GM21423 (cell line): ENCODE measurements around the gene RAD51.

Experiments used
- ATAC-seq: cut with Tn5 transposase; IDR thresholded peaks from one replicate; pipeline ENCODE4 v1.9.1; 2021; ENCODE audit warnings: mild to moderate bottlenecking, moderate library complexity; ENCODE audit not compliant: unreplicated experiment

The RAD51 gene

GRCh38 chr15:40721701-40722100 lies 26.7 kb downstream of the RAD51 start:
- ATAC-seq: no peak

GRCh38 chr15:40722354-40722753 lies 27.4 kb downstream of the RAD51 start:
- no peak for ATAC-seq

GRCh38 chr15:40722934-40723333 lies 28.0 kb downstream of the RAD51 start:
- ATAC-seq: no peak

GRCh38 chr15:40723919-40724318 lies 28.9 kb downstream of the RAD51 start:
- ATAC-seq: no peak

GRCh38 chr15:40731034-40731433 lies 36.1 kb downstream of the RAD51 start:
- no peak for ATAC-seq

GRCh38 chr15:40736575-40736974 lies 41.6 kb downstream of the RAD51 start:
- no peak for ATAC-seq

- no peak for ATAC-seq
These were observed 42.1 kb downstream of the RAD51 start for GRCh38 chr15:40737048-40737447.

- ATAC-seq: no peak
These were observed 44.1 kb downstream of the RAD51 start for GRCh38 chr15:40739047-40739446.

GRCh38 chr15:40739854-40740253 lies 44.9 kb downstream of the RAD51 start:
- no peak for ATAC-seq

- no peak for ATAC-seq
These were observed 48.5 kb downstream of the RAD51 start for GRCh38 chr15:40743485-40743901.

- no peak for ATAC-seq
These were observed 49.2 kb downstream of the RAD51 start for GRCh38 chr15:40743921-40744814.

- no peak for ATAC-seq
These were observed 49.8 kb downstream of the RAD51 start for GRCh38 chr15:40744815-40745152.

GRCh38 chr15:40746916-40747418 lies 52.0 kb downstream of the RAD51 start:
- no peak for ATAC-seq

GRCh38 chr15:40747685-40748631 lies 53.0 kb downstream of the RAD51 start:
- no peak for ATAC-seq

- no peak for ATAC-seq
These were observed 54.2 kb downstream of the RAD51 start for GRCh38 chr15:40749151-40749630.

GRCh38 chr15:40750885-40751284 lies 55.9 kb downstream of the RAD51 start:
- ATAC-seq: no peak

- no peak for ATAC-seq
These were observed 56.8 kb downstream of the RAD51 start for GRCh38 chr15:40751745-40752144.

GRCh38 chr15:40754574-40754882 lies 59.6 kb downstream of the RAD51 start:
- ATAC-seq: peak; percentile 20

GRCh38 chr15:40754883-40755811 lies 60.2 kb downstream of the RAD51 start, which contains the start of gene RMDN3:
Gene RMDN3, minus strand, starts transcription at chr15:40755254. Its CDS starts 471 bp downstream, at chr15:40754783.
- peak; percentile 81 for ATAC-seq

GRCh38 chr15:40755812-40756208 lies 60.8 kb downstream of the RAD51 start:
- ATAC-seq: no peak
